Ishikawa (cell line): ENCODE data around the gene CNN2.

Experiments
- CEBPB ChIP-seq: IDR thresholded peaks from 2 replicates; pipeline ENCODE4 v1.6.1; 2012
- EP300 ChIP-seq: IDR thresholded peaks from 2 replicates; pipeline ENCODE4 v1.6.1; 2012; ENCODE audit warnings: borderline replicate concordance

- TF ChIP-seq CEBPB, result no peak
- no peak for TF ChIP-seq EP300
Observed at GRCh38 chr19:1074544-1075283, 48.3 kb downstream of the CNN2 start.
